GM12865 (cell line): ENCODE results near the gene DNPEP.

ENCODE experiments used
- DNase-seq: peaks from one replicate; pipeline ENCODE4 v3.0.0; 2010; ENCODE audit warnings: low read depth
- H3K4me3 ChIP-seq: 2 replicates; pipeline ENCODE4 v1.5.1; 2011; ENCODE audit warnings: mild to moderate bottlenecking, low read depth, low read length, control low read depth
- TF ChIP-seq, protein P1 (sequence below): IDR thresholded peaks from 2 replicates; pipeline ENCODE4 v1.5.1; 2011; ENCODE audit warnings: low read length, control low read depth, low read depth, inconsistent platforms; ENCODE audit not compliant: insufficient read depth; ENCODE audit errors: missing control alignments

The DNPEP gene

DNA sequence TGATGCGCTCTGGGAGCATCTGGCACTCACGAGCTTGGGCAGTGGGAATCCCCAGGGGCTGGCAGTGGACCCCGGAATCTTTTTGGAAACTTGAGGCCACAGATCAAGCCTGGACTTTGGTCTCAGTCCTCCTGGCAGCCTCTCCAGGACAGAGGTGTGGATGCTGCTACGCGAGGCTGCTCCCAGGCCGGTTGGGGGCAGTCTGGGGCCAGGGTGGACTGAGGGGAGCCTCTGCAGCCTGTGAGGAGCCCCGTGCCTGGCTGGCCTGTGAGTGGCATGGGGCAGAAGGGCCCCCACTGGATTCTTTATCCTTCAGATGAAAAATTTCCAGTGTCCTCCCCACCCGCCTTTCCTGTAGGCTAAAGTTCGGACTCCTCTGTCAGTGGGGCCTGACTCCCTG lies 17.7 kb upstream of the DNPEP start:
- no peak overlapping the region for H3K4me3 ChIP-seq
- no peak for DNase-seq

DNA sequence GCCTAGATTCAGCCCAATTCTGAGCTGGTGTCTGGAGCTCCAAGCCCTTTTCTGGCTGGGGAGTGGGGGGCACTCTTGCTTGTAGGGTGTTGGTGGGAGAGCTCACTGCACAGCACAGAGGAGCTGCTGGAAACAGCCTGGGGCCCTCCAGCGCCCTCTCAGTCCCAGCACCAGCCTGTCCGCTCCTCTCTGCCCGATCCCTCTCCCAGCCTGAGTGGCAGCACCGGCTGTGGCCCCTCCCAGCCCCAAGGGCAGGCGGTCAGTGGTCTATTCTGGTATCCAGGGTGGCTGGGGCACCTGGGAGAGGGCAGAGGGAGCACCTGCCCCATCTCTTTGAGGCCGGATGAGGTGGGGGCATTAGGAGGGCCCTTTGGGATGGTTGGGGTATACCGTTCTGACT lies 17.2 kb upstream of the DNPEP start:
- DNase-seq: no peak
- TF ChIP-seq, protein P1, sequence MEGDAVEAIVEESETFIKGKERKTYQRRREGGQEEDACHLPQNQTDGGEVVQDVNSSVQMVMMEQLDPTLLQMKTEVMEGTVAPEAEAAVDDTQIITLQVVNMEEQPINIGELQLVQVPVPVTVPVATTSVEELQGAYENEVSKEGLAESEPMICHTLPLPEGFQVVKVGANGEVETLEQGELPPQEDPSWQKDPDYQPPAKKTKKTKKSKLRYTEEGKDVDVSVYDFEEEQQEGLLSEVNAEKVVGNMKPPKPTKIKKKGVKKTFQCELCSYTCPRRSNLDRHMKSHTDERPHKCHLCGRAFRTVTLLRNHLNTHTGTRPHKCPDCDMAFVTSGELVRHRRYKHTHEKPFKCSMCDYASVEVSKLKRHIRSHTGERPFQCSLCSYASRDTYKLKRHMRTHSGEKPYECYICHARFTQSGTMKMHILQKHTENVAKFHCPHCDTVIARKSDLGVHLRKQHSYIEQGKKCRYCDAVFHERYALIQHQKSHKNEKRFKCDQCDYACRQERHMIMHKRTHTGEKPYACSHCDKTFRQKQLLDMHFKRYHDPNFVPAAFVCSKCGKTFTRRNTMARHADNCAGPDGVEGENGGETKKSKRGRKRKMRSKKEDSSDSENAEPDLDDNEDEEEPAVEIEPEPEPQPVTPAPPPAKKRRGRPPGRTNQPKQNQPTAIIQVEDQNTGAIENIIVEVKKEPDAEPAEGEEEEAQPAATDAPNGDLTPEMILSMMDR: no peak
- H3K4me3 ChIP-seq: no peak overlapping the region

More for the DNA sequence above, 17.7 kb upstream of the DNPEP start:
- TF ChIP-seq, protein P1: no peak

DNA sequence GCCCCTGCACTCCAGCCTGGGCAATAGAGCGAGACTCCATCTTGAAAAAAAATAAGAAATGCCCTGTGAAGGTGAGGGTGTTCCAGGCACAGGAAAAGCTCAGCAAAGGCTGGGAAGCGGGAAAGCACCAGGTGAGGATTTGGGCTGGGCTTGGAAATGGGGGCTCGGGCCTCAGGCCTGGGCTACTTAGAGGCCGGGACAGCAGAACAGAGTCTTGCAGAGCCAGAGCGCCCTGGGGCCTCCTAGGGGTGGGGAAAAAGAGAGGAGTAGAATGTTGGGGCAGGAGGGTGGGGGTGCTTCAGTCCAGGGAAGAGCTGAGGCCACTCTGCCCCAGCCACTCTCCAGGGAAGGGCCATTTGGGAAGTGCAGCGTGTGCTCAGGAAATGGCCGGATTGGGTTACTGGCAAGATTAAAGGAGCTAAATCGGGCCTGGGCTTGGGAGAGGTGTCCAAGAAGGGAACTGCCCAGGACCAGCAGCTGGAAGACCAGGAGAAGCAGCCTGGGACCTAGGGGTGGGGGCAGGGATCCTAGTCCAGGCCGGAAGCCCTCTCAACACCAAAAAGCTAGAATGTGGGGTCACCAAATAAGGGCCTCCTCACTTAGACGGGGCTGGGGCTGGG lies 16.7 kb upstream of the DNPEP start:
- TF ChIP-seq, protein P1: no peak
- DNase-seq: no peak
- H3K4me3 ChIP-seq: no peak overlapping the region

DNA sequence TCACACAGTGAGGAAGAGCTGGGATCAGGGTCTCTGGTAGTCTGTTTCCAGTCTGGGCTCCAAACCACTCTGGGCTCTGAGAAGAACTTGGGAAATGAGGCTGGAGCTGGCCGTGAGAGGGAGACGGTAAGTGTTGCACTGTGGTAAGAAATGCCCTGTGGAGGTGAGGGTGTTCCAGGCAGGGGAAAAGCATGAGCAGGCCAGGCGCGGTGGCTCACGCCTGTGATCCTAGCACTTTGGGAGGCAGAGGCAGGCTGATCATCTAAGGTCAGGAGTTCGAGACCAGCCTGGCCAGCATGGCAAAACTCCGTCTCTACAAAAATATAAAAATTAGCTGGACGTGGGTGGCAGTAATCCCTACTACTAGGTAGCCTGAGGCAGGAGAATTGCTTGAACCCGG lies 16.1 kb upstream of the DNPEP start:
- TF ChIP-seq, protein P1: no peak
- DNase-seq: no peak
- no peak overlapping the region for H3K4me3 ChIP-seq

DNA sequence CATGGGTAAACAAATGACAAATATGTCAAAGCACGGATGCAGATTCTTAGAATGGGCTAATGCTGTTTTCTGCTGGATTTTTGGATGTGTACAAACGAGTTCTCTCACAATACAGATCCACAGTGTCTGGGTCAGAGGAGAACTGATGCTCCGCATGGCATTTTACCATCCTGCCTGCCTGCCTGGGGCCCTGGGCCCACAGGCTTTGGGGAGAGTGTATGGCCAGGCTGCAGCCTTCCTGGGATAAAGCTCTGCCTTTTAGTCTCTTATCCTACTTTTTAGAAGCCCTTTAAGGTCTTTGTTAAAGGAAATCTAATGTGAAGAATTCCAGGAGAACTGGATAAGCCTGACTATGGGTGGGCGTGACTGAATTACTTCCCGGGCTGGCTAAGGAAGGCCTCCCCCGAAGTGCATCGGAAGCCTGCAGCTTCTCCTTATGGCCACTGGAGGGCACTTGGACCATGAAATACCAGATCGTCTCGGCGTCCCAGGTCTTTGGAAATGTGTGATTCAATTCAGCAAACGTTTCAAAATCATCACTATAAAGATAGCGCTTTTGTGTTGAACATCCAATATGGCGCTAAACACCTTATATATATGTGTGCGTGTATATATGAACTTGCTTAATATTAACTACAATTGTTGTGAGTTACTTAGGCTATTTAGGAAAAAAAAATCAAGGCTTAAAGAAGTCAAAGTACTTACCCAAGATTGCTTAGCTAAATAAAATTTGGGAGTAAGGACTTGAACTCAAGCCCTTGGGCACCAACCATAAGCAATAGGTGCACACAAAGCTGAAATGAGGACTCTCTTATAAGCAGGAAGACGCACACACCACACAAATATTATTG lies 15.2 kb upstream of the DNPEP start:
- TF ChIP-seq, protein P1: peak; percentile 89
- no peak overlapping the region for H3K4me3 ChIP-seq
- peak; percentile 70 for DNase-seq

DNA sequence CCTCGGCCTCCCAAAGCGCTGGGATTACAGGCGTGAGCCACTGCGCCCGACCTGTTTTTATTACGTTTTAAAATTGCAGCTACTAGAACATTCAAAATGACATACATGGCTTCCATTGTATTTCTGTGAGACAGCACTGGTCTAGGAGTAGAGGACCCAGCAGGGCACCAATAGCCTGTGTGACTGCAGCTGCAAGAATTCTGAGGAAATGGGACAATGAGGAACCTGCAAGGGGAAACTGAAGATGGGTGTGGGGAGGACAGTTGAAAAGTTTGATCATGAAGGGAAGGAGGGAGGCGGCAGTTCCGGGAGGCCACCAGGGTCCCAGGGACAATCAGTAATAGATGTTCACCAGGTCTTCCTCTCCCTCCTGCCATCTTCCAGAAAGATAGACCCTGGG lies 13.9 kb upstream of the DNPEP start:
- TF ChIP-seq, protein P1: no peak
- no peak for DNase-seq
- H3K4me3 ChIP-seq: no peak overlapping the region
